Activated gamma-delta T cell treated with Interleukin-2 at 50 U/mL for 16 hours (primary cell): ENCODE results near the gene ATP5PD.
"Not testable (repeated sequence)": the region's sequence is repeated elsewhere in the genome, so short reads cannot be mapped to it uniquely, and the experiment has no call there.

Source experiments
- DNase-seq: peaks from one replicate; pipeline ENCODE4 v3.0.0-alpha.2; 2020

The ATP5PD gene

GRCh38 chr17:75077072-75077495 lies 30.3 kb upstream of the ATP5PD start:
- no peak for DNase-seq

DNA sequence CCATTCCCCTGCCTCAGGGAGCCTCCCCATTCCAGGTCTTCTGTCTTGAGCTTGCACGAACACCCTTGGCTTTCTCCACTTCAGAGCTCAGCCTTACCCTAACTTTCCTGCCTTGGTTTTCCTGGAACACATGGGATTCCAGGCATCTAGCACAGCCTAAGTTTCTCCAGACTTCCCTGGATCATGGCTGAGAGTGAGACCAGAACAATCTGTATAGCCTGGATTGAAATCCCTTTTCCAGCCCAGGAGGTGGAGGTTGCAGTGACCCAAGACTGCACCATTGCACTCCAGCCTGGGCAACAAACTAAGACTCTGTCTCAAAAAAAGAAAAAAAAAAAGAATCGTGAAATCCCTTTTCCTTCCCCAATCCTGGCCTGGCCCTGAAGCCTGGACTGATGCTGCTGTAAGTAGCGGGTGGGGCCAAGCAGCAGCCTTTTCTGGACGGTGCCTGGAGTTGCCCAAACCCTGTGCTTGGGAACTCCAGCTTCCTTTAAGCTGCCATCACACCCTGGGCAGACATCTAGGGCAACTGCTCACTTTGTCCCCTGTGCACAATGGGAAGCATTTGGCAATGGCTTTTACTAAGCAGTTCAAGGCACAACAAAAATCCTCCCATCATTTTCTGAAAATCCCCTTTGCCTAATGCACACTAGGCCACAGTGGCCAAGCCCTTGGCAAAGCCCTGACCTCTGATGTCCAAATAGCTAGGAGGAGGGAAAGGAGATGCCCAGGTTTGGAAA lies 29.0 kb upstream of the ATP5PD start:
- no peak for DNase-seq

DNA sequence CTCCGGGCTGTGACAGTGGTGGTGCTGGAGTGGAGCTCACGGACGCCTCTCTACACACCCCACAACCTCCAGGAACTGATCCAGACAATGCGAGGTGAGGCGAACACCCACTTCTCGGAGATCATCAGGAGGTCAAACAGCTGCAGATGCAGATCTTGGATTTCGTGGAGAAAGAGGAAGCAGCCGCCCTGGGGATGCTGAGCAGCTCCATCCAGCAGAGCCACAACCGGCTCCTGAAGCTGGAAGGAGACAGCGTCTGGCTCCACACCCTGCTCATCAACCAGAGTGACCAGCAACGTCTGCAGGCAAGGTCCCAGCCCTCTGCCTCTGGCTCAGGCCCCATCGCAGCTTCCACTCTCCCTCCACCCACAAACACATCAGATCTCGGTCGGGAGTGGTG lies 27.8 kb upstream of the ATP5PD start:
- DNase-seq, result no peak

GRCh38 chr17:75073618-75074047 lies 26.9 kb upstream of the ATP5PD start:
- no peak for DNase-seq

- not testable (repeated sequence) for DNase-seq
Observed at GRCh38 chr17:75072909-75073308, 26.1 kb upstream of the ATP5PD start.

DNA sequence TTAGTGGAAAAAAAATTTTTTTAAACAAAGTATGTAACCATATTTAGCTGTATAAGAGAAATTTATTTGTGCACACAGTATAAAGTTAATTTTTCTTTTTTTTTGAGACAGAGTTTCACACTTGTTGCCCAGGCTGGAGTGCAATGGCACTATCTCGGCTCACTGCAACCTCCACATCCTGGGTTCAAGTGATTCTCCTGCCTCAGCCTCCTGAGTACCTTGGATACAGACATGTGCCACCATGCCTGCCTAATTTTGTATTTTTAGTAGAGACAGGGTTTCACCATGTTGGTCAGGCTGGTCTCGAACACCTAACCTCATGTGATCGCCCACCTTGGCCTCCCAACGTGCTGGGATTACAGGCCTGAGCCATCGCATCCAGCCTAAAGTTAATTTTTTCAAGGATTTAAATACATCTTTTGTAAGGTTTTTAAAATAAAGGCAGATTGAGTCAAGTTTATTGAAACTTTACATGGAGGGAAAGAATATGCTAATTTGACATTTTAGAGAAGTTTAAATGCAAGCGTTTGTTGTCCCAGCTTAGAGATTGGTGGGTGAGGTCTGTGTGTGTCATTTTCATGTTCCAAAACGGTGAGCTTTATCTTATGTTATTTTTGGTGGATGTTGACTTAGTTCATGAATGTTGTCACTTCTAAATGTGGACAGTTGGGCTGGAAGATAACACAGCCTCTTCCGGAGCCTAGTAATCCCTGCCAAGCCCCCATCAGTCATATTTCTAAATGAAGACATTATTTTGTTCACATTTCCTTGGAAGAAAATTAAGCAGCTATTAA lies 24.9 kb upstream of the ATP5PD start:
- not testable (repeated sequence) for DNase-seq

- DNase-seq, result no peak
Observed at GRCh38 chr17:75069783-75070182, 23.0 kb upstream of the ATP5PD start.

DNA sequence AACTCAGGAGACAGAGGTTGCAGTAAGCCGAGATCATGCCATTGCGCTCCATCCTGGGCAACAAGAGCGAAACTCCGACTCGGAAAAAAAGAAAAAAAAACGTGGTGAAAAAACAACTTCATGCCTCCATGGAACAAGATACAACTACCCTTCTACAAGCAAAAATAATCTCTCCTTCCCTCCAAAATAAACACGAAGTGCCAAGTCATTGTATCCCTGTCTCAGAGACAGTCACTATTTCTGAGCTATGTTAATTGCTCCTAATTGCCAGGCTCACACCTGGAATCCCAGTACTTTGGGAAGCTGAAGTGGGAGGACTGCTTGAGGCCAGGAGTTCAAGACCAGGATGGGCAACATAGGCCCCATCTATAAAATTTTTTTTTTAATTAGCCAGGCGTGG lies 22.0 kb upstream of the ATP5PD start:
- no peak for DNase-seq

- DNase-seq, result no peak
Observed at GRCh38 chr17:75067856-75068255, 21.1 kb upstream of the ATP5PD start.

- DNase-seq, result no peak
Observed at GRCh38 chr17:75065562-75066151, 18.9 kb upstream of the ATP5PD start.

DNA sequence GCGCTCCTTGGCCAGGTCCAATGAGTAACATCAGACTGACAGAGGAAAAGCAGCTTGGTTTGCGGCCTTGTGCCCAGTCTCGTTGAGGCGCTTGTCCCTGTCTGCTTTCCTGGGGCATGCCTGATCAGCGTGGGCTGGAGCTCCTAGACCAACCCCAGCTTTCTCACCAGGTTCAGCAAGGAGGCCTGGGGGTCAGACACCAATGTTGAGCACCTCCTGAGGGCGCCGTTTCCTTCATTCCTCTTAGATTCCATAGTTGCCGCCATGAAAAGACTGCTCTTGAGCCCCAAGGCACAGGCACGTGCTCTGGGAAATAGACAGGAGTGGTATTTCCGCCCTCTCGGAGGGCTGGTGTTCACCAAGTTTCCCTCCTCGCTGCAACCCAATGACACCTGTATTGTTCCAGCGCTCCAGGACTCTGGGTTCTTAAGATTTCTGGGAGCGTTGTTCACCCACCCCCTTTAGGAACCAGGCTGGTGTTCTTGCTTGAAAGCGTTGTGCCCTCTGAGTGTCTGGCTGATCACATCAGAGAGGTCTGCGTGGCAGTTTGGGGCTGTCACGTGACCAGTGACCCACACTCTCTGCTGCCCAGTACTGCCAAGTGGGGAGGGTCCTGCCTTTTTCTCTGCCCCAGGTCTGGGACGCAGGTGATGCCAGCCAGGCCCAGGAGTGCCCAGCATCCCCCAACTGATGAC lies 18.2 kb upstream of the ATP5PD start:
- DNase-seq, result no peak

GRCh38 chr17:75064460-75064859 lies 17.7 kb upstream of the ATP5PD start:
- no peak for DNase-seq

DNA sequence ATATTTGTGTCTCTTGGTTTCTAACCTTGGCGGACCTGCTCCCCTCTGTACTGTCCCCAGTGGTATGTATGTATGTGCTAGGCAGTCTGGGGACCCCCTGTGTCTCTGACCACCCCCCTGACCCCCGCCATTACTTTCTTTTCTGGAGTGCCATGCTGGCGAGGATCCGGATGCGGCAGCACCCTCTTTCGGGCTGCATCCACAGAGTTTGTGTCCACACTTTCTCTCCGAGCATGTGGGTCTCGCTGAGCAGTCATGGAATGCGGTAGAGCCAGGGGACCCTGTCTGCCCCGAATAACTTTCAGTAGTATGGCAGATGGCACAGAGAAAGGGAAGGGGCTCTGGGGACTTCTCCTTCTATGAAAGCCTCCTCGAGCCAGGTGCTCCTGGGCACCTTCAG lies 17.3 kb upstream of the ATP5PD start:
- DNase-seq, result no peak

DNA sequence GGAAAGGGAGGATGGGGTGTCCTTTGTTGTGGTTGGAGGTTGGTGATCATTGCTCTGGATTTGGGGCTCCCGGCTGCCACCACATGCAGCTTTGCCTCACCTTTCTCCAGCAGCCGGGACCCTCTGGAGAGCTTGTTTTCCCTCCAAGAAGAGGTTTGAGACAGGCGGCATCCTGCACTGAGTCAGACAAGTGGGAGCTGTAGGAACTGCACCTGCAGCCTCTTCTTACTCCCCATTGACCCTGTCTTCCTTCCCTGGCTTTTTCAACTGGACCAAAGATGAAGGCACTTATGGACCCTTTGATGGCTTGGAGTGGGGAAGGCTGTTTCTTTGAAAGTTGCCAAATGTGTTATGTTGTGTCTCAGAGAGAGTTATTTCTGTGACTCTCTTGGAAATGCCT lies 16.9 kb upstream of the ATP5PD start:
- no peak for DNase-seq

- no peak for DNase-seq
Observed at GRCh38 chr17:75063201-75063600, 16.4 kb upstream of the ATP5PD start.

DNA sequence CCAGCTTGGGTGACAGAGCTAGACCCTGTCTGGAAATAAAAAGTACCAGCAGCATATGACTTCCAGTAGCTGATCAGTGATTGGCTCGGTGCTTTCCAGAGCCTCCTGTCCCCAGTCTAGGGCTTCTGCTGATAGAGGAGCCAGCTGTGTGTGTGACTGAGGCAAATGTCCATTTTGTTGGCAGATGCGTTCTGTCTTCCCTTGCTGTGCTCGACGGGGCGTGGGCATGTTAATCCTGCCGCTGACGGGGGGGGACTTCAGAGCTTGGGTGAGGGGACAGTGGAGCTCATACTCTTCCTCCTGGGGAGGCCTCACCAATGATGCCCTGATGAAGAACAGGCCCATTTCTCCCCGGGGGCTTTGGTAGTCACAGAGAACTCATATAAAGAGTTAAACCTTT lies 14.8 kb upstream of the ATP5PD start:
- DNase-seq, result no peak

GRCh38 chr17:75061055-75061438 lies 14.3 kb upstream of the ATP5PD start:
- DNase-seq, result no peak

GRCh38 chr17:75060434-75061054 lies 13.8 kb upstream of the ATP5PD start:
- no peak for DNase-seq

- no peak for DNase-seq
Observed at GRCh38 chr17:75059369-75060345, 12.9 kb upstream of the ATP5PD start.

GRCh38 chr17:75051941-75052340 lies 5.2 kb upstream of the ATP5PD start:
- DNase-seq, result no peak

DNA sequence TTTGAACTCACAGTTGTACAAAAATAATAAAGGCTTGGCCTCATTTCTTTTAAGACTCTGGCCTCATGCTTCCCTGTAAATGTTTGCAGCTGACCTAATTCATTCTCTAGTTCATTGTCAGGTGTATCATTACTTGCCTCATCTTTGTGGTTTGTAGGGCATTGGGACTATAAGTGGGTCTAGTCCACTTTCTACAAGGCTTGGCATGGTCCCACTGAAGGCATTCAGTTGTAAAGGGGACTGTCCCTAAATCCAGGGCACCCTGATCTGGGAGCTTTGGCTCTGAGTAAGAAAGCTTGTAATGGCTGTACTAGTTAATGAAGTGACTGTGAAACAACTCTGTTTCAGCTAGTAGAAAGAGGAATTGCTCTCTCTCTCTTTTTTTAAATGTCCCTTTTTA lies 2.9 kb upstream of the ATP5PD start:
- no peak for DNase-seq

DNA sequence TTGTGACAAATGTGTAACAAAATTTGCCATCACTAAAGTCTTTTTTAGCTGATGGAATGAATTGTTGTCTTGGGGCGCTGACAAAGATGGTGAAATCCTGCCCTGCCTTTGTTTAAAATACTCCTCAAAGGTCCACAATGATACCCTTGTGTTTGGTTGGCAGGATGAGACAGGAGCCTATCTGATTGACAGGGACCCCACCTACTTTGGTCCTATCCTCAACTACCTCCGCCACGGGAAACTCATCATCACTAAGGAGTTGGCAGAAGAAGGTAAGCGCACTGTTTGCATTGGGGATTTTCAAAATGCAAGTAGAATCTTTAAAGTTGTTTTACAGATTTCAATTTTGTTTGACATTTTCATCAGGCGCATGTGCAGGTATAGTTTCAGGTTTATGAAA lies 2.3 kb upstream of the ATP5PD start:
- DNase-seq, result no peak
